GM19468 (cell line): ENCODE results near the gene RNGTT.
"Not testable (repeated sequence)": the region's sequence is repeated elsewhere in the genome, so short reads cannot be mapped to it uniquely, and the experiment has no call there.

Source experiments
- ATAC-seq: cut with Tn5 transposase; IDR thresholded peaks from one replicate; pipeline ENCODE4 v1.9.1; 2021; ENCODE audit warnings: mild to moderate bottlenecking, moderate library complexity, moderate number of reproducible peaks; ENCODE audit not compliant: unreplicated experiment; ENCODE audit errors: extremely low read depth

The RNGTT gene

DNA sequence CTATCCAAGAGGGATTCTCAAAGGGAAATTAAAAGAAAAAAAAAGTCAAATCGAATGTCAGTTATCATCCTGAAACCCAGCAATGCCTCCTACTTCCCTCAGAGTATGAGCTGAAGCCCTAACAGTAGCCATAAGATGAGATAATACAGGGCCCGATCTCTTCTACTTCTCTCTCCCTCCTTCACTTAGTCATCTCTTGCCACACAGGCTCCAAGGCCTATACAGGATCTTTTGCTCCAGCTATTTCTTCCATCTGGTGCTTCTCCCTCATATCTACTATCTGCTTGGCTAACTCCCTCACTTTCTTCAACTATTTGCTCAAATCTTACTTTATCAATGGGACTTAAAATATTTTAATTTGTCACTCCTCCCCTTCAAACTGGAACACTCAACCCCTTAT, 215.3 kb downstream of the RNGTT start:
- no peak for ATAC-seq

DNA sequence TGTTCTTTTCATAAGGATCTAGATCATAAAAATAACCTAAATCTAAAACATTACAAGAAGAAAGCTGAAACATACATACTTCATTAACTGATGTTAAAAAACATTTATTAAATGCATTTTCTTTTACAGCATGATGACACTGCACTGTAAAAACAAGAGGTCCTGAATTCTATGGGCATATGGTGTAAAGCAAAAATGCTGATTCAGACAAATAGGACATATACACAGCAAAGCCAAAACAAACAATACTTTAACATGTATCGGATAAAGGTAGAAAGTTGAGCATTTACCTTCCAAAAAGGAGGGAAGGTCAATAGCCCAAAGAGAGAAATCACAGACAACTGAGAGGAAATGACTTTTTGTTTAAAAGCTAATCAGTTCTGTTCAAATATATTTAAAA, 221.5 kb downstream of the RNGTT start:
- no peak for ATAC-seq

DNA sequence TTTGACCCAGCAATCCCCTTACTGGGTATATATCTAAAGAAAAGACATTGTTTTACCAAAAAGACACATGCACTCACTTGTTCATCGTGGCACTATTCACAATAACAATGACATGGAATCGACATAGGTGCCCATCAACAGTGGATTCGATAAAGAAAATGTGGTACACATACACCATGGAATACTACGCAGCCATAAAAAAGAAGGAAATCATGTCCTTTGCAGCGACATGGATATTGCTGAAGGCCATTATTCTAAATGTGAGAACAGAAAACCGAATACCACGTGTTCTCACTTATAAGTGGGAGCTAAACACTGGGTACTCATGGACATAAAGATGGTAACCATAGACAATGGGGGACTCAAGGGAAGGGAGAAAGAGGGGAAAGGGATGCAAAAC, 222.3 kb downstream of the RNGTT start:
- no peak for ATAC-seq

DNA sequence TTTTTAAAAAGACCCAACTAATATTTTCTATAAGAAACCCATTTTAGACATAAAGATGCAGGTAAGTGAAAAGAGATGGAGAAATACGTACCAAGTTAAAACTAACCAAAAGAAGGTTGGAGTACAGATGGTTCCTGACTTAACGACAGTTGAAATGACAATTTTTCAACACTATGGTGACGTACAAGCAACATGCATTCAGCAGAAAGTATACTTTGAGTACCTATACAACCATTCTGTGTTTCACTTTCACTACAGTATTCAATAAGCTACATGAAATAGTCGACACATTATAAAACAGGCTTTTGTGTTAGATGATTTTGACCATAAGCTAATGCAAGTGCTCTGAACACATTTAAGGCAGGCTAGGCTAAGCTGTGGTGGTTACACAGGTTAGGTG, 228.9 kb downstream of the RNGTT start:
- no peak for ATAC-seq

DNA sequence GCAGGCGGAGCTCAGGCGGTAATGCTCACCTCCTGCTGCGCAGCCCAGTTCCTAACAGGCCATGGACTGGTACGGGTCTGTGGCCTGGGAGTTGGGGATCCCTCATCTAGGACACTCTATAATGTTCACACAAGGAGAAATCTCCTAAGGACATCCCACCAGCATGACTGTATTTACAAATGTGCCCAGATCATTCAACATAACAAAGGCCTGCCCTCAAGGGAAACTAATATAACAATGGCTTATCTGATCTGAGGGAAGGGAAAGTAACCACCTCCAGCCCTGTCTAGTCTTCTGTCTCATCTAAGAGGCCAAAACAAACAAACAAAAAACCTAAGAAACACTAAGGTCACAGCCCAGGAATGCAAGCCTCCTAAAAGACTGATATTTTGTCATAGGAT, 232.8 kb downstream of the RNGTT start:
- no peak for ATAC-seq

DNA sequence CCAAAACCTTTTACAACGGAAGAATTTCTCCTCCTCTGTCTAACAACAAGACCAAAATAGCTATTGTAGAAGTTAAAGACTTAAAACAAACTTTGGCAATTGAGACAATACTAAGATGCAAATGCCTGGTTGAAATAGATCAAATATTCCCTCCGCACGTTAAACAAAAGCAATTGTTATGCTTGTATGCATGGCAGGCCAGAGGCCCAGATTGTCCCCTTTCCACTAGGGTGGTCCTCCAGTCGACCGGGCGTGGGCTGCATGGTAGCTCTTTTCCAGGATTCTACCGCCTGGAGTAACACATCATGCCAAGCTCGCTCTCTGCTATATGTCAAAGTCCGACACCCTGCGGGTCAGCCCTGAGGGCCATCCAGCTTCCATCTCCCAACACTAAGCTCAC, 234.7 kb downstream of the RNGTT start:
- no peak for ATAC-seq

DNA sequence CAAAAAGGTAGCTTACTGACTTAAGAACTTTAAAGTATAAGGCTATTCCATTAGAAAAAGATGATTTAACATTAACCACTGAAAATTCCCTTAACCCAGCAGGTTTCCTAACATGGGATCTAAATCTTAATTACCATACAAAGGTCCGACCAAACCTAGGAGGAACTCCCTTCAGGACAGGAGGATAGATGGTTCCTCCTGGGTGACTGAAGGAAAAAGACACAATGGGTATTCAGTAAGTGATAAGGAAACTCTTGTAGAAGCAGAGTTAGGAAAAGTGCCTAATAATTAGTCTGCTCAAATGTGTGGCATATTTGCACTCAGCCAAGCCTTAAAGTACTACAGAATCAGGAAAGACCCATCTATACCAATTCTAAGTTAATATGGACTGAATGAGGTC, 237.0 kb downstream of the RNGTT start:
- not testable (repeated sequence) for ATAC-seq

DNA sequence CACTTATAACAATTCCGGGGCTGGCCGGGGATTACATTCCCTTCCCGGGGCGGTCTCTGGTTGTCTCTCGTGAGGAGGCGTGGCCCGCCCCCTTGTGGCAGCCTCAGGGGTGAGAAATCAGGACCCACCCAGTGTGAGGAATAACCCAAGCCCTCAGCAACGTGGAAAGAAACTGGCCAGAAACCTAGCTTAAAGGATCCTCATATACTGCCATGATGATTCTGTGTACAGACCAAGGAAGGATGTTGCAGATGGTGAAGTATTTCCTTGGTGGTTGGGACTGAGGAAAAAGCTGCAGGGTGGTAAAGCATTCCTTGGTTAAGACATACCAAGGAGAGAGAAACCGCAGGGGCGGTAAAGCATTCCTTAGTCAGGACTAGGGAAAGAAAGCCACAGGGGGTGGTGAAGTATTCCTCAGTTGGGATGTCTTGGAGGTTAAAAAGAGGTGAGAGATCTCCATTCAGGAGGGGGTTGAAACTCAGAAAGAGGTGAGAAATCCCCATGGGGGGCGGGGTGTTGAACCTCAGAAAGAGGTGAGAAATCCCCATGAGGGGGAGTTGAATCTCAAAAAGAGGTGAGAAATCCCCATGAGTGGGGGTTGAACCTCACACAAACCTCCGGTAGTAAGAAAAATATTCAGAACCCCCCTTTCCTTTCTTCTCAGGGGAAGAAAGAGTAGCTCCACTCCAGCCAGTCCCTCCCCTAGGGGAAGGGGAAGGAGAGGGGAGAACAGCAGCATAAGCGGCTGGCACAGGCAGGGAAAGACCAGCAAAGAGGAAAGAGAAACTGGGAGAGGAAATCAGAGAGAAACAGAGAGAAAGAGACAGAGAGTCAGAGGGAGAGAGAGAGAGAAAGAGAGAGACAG, 238.1 kb downstream of the RNGTT start:
- no peak for ATAC-seq

DNA sequence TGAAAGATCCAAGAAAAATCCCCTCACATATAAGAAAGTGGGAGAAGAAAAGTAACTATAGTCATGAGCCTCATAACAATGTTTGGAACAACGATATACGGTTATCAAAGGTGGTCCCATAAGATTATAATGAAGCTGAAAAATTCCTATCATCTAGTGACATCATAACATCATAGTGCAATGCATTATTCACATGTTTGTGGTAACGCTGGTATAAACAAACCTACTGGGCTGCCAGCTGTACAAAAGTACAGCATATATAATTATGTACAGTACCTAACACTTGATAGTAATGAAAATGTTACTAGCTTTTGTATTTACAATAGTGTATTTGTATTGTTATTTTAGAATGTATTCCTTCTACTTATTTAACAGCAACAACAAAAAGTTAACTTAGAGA, 240.7 kb downstream of the RNGTT start:
- ATAC-seq, result no peak

DNA sequence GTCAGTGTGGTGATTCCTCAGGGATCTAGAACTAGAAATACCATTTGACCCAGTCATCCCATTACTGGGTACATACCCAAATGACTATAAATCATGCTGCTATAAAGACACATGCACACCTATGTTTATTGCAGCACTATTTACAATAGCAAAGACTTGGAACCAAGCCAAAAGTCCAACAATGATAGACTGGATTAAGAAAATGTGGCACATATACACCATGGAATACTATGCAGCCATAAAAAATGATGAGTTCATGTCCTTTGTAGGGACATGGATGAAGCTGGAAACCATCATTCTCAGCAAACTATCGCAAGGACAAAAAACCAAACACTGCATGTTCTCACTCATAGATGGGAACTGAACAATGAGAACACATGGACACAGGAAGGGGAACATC, 247.0 kb downstream of the RNGTT start:
- not testable (repeated sequence) for ATAC-seq

DNA sequence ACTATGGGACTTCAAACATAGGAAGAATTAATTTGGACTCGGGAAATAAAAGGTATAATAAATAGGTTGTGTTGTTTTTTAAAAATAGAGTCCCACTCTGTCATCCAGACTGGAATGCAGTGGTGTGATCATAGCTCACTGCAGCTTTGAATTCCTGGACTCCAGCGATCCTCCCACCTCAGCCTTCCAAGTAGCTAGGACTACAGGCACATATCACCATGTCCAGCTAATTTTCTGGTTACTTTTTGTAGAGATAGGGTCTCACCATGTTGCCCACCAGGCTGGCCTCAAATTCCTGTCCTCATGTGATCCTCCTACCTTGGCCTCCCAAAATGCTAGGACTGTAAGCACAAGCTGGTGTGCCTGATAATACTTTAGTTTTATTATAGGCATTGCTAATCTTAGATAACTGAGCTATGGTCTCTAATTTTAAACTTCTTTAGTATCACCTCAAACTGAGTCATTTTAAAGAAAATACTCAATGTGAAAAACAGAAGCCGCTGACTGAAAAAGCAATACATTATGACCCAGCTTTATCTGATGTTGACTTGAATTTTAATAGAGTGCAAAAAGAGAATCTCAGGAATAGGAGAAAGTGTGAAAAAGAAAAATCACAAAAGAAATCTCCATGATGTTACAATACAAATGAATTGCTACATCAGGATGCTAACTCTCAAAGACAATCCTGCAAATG, 251.0 kb downstream of the RNGTT start:
- ATAC-seq, result no peak

DNA sequence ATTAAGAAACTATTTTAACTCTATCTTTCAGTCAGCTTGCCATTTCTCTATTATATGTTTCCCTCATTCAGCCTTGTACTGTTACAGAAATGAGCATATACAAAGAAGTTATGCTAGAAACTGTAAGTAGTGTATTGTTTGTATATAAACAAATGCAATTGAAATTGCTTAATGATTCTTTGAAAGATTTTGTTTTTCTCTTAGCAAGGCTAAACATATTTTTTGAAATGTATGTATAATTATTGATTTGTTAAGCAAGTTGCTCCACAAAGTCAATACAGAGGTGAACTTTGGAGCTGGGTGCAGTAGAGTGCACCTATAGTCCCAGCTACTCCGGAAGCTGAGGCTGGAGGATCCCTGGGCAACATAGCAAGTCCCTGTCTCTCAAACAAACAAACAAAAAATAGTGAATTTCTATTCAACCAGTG, 253.6 kb downstream of the RNGTT start:
- no peak for ATAC-seq

DNA sequence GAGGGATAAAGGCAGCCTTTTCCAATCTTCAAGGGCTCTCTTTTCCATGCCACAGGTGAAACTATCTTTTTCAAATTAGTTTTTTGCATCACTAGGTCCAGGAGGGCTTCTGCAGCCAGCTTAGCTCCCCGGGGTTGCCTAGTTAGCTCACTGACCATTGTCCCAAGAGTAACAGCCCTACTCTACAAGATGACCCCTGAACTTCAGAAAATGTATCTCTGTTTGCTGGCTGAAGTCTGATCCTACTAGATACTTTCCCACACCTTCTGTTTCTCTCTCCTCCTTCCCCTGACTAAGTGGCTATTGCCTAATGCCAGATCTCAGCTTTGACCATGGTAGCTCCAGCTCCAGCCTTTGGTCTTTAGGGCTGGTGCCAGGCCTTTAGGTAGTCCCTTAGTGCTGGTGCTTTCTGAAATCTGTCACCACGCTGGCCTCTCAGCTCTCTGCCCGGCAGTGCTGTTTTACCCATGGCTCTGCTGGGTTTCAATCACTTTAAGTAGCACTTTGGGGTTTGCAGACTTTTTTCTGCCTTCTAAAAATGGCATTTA, 255.1 kb downstream of the RNGTT start:
- ATAC-seq, result no peak

DNA sequence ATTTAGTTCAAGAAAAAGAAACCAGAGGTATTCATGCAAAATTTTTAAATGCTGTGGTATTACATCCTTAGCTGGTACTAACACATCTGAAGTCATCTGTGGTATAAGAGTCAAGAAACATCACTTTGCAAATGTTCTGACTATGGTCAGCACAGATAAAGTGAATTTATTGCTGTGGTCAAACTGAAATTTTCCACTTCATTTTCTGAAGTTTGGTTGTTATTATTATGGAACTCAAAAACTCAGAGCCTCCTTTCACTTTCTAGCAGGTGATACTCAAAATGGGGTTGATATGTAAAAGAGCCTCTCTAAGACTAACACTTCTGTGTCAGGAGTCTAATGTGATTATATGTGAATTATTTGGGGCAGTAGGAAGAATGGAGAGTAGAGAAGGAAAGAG, 257.8 kb downstream of the RNGTT start:
- peak; percentile 66 for ATAC-seq

DNA sequence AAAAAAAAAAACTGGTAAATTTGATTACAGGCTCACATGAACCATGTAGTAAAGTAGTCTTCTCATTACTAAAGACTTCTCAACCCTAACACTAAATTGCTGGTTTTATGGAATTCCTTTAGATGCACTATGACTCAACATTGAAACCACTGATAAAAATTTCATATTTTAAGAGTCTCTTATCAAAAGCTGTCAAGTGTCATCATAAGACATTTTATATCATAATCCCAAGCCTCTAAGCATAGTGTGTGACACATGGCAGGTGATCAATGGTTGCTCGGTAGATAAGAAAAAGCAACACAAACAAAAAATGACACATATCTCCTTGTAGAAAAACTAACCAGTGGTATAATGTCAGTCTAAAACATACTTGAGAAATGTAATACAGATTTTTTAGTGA, 258.4 kb downstream of the RNGTT start:
- no peak for ATAC-seq

DNA sequence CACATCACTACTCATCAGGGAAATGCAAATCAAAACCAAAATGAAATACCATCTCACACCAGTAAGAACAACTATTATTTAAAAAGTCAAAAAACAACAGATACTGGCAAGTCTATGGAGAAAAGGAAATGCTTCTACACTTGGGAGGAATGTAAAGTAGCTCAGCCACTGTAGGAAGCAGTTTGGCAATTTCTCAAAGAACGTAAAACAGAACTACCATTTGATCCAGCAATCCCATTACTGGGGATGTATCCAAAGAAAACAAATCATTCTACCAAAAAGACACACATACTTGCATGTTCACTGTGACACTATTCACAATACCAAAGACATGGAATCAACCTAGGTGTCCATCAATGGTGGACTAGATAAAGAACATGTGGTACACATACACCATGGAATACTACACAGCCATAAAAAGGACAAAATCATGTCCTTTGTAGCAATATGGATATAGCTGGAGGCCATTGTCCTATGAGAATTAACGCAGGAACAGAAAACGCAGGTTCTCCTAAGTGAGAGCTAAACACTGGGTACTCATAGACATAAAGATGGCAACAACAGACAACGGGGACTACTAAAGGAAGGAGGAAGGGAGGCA, 260.4 kb downstream of the RNGTT start:
- no peak for ATAC-seq

DNA sequence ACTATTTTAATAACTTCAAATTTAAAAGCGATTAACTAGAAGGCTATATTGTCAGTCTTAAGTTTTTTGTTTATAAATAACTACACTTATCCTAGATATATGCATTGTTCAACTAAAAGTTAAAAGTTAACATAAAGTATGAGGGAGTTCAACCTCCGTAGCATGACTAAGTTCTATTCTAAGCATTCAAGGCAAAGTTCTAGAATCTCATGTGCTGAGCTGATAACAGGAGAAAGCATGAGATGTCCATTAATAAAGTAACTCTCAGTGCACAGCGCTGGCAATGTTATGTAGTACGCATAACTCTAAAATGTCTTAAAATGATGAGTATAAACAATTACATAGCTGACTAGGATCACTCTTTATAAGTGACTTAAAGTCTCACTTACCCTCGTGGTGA, 264.8 kb downstream of the RNGTT start:
- no peak for ATAC-seq

DNA sequence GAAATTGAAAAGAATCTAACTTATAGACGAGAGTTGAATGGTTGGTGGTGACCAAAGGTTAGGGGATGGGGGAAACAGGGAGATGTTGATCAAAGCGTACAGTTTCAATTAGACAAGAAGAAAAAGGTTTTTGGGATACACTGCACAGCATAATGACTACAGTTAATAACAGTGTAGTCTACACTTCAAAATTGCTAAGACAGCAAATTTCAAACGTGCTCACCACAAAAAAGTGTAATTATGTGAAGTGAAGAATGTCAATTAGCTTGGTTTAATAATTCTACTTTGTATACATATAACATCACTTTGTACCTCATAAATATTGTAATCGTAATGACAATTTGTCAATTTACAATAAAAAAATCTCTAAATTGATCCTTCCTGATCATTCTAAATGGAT, 267.5 kb downstream of the RNGTT start:
- no peak for ATAC-seq

DNA sequence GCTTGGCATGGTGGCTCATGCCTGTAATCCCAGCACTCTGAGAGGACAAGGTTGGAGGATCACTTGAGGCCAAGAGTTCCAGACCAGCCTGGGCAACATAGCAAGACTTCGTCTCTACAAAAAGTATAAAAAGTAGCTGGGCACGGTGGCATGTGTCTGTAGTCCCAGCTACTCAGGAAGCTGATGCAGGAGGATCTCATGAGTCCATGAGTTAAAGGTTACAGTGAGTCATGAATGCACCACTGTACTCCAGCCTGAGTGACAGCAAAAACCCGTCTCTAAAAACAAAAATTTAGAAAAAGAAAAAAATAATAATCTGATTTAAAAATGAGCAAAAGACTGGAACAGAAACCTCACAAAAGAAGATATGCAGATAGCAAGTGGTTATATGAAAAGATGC, 279.7 kb downstream of the RNGTT start:
- ATAC-seq, result no peak

DNA sequence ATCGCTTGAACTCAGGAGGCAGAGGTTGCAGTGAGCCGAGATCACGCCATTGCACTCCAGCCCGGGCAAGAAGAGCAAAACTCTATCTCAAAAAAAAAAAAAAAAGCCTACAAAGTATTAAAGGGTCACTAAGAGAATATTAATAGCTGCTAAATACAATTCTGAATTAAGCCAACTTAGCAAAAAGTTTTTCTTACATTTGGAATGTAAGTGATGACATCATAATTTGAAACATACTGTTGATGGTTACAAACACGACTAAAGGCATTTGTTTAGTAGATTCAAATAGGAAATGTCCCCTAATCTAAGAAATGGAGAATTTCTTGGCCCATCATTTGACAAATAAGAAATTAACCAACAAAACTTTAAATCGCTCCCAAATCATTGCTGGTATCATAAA, 282.8 kb downstream of the RNGTT start:
- ATAC-seq, result no peak

DNA sequence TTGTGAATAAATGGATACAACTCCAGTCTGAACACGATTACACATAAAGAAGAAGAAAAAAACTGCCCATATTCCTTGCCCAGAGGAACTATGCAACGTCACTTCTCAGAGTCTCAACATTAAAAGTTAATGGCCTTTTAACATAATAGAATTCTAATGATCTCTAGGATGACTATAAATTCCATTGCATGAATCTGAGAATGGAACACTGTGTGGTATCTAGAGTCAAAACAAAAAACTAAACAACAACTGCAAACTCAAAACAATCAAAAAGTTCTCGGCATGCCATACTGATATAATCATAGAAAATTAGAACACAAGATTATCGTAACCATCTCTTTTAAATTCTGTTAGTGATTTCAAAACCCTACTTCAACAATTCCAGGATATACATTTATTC, 283.6 kb downstream of the RNGTT start:
- no peak for ATAC-seq
